ENCODE data around the gene CPVL. TPM values are rescaled to one million over a fixed set of nuclear protein-coding genes. Genes with fewer than 3 reads are reported as not detected.

CPVL gene
- total RNA-seq, 2 experiments from 2014 or later: not detected

GRCh38 chr7:29149036-29149435 is 2.7 kb upstream of the CPVL start:
- no peak overlapping the region for H3K4me2 ChIP-seq (ENCODE audit: low read length)
- H3K9me3 ChIP-seq (ENCODE audit: low read length): no peaks in the 10 kb centered on the region
- H2AFZ ChIP-seq (ENCODE audit: low read length): no peak overlapping the region
- H3K27ac ChIP-seq (ENCODE audit: low read depth, low read length, poor library complexity, severe bottlenecking): no peak overlapping the region
- no peaks in the 10 kb centered on the region for H3K9me2 ChIP-seq (ENCODE audit: insufficient read depth, low read length)
- no TSS peak for BruUV-seq (replicated peaks)
- DNase-seq (ENCODE audit: low spot score): no peak
- H4K20me1 ChIP-seq (ENCODE audit: insufficient read depth, low read length): no peaks in the 10 kb centered on the region
- intact Hi-C loops (cut with micrococcal nuclease; ENCODE audit: unreplicated experiment): no loop called here
- no peak for TF ChIP-seq CTCF (conservative IDR thresholded peaks at IDR 0.05; ENCODE audit: low read length)
- no peak for TF ChIP-seq EZH2phosphoT487 (IDR thresholded peaks at IDR 0.05; ENCODE audit: borderline replicate concordance, low read depth, low read length)
- no peaks in the 10 kb centered on the region for H3K79me2 ChIP-seq (ENCODE audit: insufficient read depth, low read depth, low read length)
- ChIA-PET CTCF (ENCODE audit: unreplicated experiment) (no interaction called here), POLR2A (no interaction called here)
- no peaks in the 10 kb centered on the region for H3K36me3 ChIP-seq (ENCODE audit: insufficient read depth, low read length)
- no peak overlapping the region for H3K4me3 ChIP-seq (ENCODE audit: low read depth, low read length, poor library complexity, severe bottlenecking)
- no peaks in the 10 kb centered on the region for H3K4me1 ChIP-seq (ENCODE audit: insufficient read depth, low read length, poor library complexity, severe bottlenecking)

GRCh38 chr7:29147821-29148220 is 1.5 kb upstream of the CPVL start:
- intact Hi-C loops (cut with micrococcal nuclease; ENCODE audit: unreplicated experiment): no loop called here
- TF ChIP-seq CTCF (conservative IDR thresholded peaks at IDR 0.05; ENCODE audit: low read length): no peak
- no peak for TF ChIP-seq EZH2phosphoT487 (IDR thresholded peaks at IDR 0.05; ENCODE audit: borderline replicate concordance, low read depth, low read length)
- Histone ChIP-seq H3K79me2 (ENCODE audit: insufficient read depth, low read depth, low read length) (no peaks in the 10 kb centered on the region), H3K4me2 (ENCODE audit: low read length) (no peak overlapping the region), H3K9me3 (ENCODE audit: low read length) (no peaks in the 10 kb centered on the region), H4K20me1 (ENCODE audit: insufficient read depth, low read length) (no peaks in the 10 kb centered on the region), H2AFZ (ENCODE audit: low read length) (no peak overlapping the region), H3K36me3 (ENCODE audit: insufficient read depth, low read length) (no peaks in the 10 kb centered on the region), H3K4me1 (ENCODE audit: insufficient read depth, low read length, poor library complexity, severe bottlenecking) (no peaks in the 10 kb centered on the region), H3K27ac (ENCODE audit: low read depth, low read length, poor library complexity, severe bottlenecking) (no peak overlapping the region), H3K9me2 (ENCODE audit: insufficient read depth, low read length) (no peaks in the 10 kb centered on the region), H3K4me3 (ENCODE audit: low read depth, low read length, poor library complexity, severe bottlenecking) (no peak overlapping the region)
- no peak for DNase-seq (ENCODE audit: low spot score)
- CTCF ChIA-PET (ENCODE audit: unreplicated experiment): no interaction called here
- no TSS peak for BruUV-seq (replicated peaks)
- POLR2A ChIA-PET: no interaction called here

GRCh38 chr7:29146888-29147609 is 712 bp upstream of the CPVL start:
- POLR2A ChIA-PET: interaction anchor here (0.6 kb wide), 1 partner anchor 26 kb away, joined by 3 read pairs; no protein-coding TSS in a partner anchor
- no peaks in the 10 kb centered on the region for H3K4me1 ChIP-seq (ENCODE audit: insufficient read depth, low read length, poor library complexity, severe bottlenecking)
- H3K4me3 ChIP-seq (ENCODE audit: low read depth, low read length, poor library complexity, severe bottlenecking): no peak overlapping the region
- DNase-seq (ENCODE audit: low spot score): no peak
- CTCF ChIA-PET (ENCODE audit: unreplicated experiment): no interaction called here
- H3K79me2 ChIP-seq (ENCODE audit: insufficient read depth, low read depth, low read length): no peaks in the 10 kb centered on the region
- H3K9me2 ChIP-seq (ENCODE audit: insufficient read depth, low read length): no peaks in the 10 kb centered on the region
- TF ChIP-seq EZH2phosphoT487 (IDR thresholded peaks at IDR 0.05; ENCODE audit: borderline replicate concordance, low read depth, low read length): no peak
- no peak for TF ChIP-seq CTCF (conservative IDR thresholded peaks at IDR 0.05; ENCODE audit: low read length)
- no TSS peak for BruUV-seq (replicated peaks)
- H4K20me1 ChIP-seq (ENCODE audit: insufficient read depth, low read length): no peaks in the 10 kb centered on the region
- intact Hi-C loops (cut with micrococcal nuclease; ENCODE audit: unreplicated experiment): no loop called here
- no peaks in the 10 kb centered on the region for H3K9me3 ChIP-seq (ENCODE audit: low read length)
- H2AFZ ChIP-seq (ENCODE audit: low read length): no peak overlapping the region
- no peak overlapping the region for H3K4me2 ChIP-seq (ENCODE audit: low read length)
- no peak overlapping the region for H3K27ac ChIP-seq (ENCODE audit: low read depth, low read length, poor library complexity, severe bottlenecking)
- no peaks in the 10 kb centered on the region for H3K36me3 ChIP-seq (ENCODE audit: insufficient read depth, low read length)
